ENCODE measurements around the gene PCF11.
A peak's percentile ranks its signal among the peaks of the same experiment; 100 is the strongest.

PCF11 gene

GRCh38 chr11:83152264-83152663, 4.7 kb upstream of the PCF11 start:
- no peak for DNase-seq

DNA sequence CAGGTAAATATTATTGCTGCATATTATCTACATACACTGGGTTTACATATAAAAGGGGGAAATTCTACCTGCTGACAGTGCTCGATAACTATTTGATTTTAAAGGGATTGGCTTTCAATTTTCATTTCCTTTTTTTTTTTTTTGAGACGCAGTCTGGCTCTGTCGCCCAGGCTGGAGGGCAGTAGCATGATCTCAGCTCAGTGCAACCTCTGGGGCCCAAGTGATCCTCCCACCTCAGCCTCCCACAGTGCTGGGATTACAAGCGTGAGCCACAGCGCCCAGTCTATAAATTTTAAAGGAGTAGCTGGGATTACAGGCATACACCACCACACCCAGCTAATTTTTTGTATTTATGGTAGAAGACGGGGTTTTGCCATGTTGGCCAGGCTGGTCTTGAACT, 3.2 kb upstream of the PCF11 start:
- no peak for DNase-seq

- DNase-seq = no peak
Observed at GRCh38 chr11:83156144-83156995, 561 bp upstream of the PCF11 start.

DNA sequence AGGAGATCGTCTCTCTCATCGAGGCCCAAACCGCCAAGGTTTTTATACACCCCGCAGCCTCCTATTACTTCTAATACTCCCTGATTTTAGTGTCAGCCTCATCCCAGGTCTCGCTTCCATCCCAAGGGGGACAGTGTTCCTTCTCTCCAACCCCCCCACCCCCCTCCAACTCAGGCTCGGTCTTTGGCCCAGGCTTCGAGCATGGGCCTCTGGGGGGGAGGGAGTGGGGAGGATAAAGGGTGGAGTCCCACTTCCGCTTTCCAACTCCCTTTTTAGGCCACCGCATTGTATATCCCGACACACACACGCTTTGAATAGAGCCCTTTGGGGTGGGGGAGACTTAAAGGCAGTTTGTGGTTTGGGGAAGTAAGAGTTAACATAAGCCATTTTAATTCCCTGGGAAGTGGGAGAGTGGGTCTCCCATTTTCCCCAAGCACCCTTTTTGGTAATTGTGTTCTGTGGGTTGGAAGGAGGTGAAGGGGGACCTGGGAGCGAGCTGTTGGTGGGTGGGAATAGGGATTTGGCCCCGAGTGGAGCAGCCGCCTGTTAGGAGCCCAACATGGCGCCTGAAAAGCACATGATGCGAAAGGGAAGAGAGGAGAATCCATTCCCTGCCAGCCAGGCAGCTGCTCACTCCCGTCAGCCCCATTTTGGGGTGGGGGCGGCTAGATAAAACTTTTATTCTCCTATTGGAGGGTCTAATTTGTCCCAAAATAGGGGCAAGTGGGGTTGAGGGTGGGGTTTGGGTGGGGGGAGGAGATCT, 844 bp downstream of the PCF11 start:
- peak; percentile 83 for DNase-seq

- no peak for DNase-seq
Observed at GRCh38 chr11:83158357-83158786, 1.4 kb downstream of the PCF11 start.

GRCh38 chr11:83158965-83159901, 2.3 kb downstream of the PCF11 start:
- DNase-seq = no peak

GRCh38 chr11:83159902-83160865, 3.3 kb downstream of the PCF11 start:
- DNase-seq = no peak

- no peak for DNase-seq
Observed at GRCh38 chr11:83161610-83162199, 4.8 kb downstream of the PCF11 start.

DNA sequence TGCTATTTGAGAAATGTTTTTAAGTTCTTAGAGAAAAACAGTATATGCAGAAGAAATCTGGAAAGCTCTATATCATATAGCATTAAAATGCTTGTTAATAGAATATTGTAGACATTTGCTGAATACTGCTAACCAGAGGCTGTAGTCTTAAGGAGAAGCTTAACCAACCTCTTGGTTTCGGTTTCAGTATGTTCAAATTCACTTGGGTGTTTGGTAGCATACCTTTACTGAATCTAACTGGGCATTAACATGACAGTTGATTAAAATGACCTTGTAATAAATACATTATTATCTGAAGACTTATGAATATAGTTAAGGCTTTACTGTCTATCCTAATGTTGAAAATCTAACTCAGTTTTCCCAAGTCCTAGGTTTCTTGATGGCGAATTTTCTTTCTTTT, 5.4 kb downstream of the PCF11 start:
- DNase-seq = no peak

DNA sequence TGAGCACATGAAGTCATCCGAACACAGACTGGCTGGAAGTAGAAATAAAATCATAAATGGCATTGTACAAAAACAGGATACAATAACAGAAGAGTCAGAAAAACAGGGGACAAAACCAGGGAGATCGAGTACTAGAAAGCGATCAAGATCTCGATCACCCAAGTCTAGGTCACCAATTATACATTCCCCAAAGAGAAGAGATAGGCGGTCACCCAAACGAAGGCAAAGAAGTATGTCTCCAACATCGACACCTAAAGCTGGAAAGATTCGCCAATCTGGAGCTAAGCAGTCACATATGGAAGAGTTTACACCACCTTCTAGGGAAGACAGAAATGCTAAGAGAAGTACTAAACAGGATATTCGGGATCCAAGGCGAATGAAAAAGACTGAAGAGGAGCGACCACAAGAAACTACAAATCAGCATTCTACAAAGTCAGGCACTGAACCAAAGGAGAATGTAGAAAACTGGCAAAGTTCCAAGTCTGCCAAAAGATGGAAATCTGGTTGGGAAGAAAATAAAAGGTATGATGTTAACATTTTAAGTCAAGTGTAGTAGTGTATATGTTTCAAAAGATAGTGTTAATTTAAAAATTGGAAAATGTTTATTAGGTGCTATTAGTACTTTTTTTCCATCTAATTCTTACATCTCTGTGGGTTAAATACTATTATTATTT, 9.4 kb downstream of the PCF11 start:
- DNase-seq = no peak

- DNase-seq = no peak
Observed at GRCh38 chr11:83168756-83169155, 11.8 kb downstream of the PCF11 start.

- DNase-seq = no peak
Observed at GRCh38 chr11:83170865-83171264, 13.9 kb downstream of the PCF11 start.

GRCh38 chr11:83172551-83172950, 15.6 kb downstream of the PCF11 start:
- no peak for DNase-seq

DNA sequence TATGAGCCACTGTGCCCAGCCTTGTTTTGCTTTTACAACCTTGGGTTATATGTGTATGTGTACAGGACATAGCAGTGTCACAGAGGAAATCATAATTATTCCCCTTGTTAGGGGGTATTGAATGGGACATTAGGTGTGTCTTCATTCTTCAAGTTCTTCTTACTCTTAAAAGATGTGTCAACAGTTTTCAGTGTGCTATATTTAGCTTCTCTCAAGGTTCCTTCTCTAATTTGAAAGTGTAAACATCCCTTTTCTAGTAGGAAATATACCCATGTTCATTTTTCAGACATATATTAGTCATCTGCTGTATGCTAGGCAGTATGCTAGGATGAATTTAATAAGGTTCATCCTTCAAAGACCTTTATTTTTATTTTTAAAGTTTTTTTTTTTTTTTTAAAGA, 17.1 kb downstream of the PCF11 start:
- no peak for DNase-seq

DNA sequence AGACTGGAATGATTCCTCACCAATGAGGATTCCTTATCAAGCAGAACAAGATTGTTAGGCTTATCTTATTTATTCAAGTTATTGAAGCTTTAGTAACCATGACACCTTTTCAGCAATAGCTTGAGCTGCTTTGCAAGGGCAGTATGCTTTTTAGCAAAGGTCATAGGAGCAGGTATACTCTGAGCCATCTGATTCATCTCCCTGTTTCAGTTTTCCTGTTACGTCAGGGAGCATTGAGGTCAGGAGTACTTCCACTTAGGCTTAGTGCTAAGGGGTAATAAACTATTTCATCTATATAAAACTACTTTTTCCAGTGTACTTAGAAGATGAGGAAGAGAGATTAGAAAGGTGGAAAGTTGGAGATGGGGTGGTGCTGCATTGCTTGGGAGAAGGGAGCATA, 18.9 kb downstream of the PCF11 start:
- no peak for DNase-seq

DNA sequence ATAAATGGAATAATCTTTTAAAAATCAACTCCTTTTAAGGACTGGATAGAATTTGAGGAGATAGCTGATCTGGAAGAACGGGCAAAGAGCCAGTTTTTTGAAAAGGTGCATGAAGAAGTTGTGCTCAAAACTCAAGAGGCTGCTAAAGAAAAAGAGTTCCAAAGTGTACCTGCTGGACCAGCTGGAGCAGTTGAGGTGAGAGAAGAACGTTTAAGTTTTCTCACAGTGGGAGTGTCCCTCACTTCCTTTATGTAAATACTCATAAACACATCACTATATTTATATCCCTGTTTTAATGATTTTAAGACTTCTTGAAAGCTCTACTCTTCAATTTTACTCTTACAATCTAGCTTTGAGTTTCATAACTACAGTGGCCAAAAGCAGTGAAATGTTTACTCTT, 24.9 kb downstream of the PCF11 start:
- no peak for DNase-seq

GRCh38 chr11:83185767-83186166, 28.8 kb downstream of the PCF11 start:
- no peak for DNase-seq

DNA sequence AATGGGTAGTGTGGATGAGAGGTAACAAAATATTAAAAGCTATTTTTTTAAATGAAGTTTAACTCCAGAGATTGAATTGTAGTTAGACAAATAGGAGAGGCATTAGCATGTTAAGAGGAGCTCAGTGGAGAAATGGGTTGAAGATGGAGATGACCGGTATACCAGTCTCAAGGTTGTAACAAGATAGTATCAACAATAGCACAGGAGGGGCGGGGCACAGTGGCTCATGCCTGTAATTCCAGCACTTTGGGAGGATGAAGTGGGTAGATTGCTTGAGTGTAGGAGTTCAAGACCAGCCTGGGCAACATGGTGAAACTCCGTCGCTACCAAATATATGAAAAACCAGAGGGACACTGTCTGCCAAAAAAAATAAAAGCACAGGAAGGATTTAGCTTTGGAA, 30.5 kb downstream of the PCF11 start:
- DNase-seq = no peak

- DNase-seq = no peak
Observed at GRCh38 chr11:83191491-83191890, 34.6 kb downstream of the PCF11 start.

DNA sequence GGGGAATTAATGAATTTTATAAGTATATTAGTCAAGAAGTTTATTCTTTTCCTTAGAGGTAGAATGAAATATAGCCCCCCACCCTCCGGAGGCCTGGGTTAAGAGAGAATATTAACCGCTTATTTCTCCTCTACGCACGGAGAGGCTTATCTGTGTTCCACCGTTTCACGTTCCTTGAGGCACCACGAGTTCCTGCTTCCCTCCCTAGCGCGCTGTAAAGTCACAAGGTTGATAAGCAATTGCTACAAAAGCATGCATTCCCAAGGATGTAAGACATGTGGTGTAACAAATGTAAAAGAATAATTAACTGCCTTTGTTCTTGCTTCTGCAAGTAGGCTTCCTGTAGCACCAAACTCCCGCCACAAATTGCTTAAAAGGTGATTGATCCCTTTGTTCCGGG, 35.1 kb downstream of the PCF11 start:
- no peak for DNase-seq
